Measurements from ENCODE around the gene CNMD. TPM values are rescaled to one million over a fixed set of nuclear protein-coding genes. Genes with fewer than 3 reads are reported as not detected.
A peak's percentile ranks its signal among the peaks of the same experiment; 100 is the strongest.

The CNMD gene
- total RNA-seq, 4 donors from 2014 or later: not detected

DNA sequence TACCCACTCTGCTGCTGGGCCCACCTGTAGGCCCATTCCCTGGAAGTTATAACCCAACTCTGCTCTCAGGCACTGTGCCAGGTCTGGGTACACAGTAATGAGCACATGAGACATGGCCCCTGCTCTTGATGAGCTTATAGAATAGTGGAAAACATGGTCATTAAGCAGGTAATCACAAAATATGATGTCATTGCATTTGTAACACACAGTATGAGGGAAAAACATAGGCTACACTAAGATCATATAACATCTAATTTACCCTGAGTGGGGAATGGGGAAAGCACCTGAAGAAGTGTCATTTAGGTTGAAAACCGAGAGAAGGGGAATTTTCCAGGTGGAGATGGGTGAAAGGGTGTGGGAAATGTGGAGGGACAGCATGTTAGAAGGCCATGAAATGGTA, 3.9 kb upstream of the CNMD start:
- Histone ChIP-seq H3K27me3 (peaks cover 8 to 46% (median 14%) of the 10 kb centered on the region in 4 donors), H3K36me3 (no peaks in the 10 kb centered on the region), H3K4me1 (peaks cover 8 to 13% (median 10%) of the 10 kb centered on the region in 4 donors), H3K4me3 (no peak overlapping the region), H3K27ac (replicated peaks in 1 of 4) (no peak overlapping the region), H3K9me3 (peaks cover 0 to 3% (median 0%) of the 10 kb centered on the region in 4 donors)
- intact Hi-C loops (cut with DNase I): no loop called here
- DNase-seq (ENCODE audit: extremely low spot score): no peak
- WGBS: 79% methylated on average over 1 of the region's 1 CpG
- no peak for TF ChIP-seq POLR2AphosphoS5 (IDR thresholded peaks at IDR 0.05)
- TF ChIP-seq, protein P1, sequence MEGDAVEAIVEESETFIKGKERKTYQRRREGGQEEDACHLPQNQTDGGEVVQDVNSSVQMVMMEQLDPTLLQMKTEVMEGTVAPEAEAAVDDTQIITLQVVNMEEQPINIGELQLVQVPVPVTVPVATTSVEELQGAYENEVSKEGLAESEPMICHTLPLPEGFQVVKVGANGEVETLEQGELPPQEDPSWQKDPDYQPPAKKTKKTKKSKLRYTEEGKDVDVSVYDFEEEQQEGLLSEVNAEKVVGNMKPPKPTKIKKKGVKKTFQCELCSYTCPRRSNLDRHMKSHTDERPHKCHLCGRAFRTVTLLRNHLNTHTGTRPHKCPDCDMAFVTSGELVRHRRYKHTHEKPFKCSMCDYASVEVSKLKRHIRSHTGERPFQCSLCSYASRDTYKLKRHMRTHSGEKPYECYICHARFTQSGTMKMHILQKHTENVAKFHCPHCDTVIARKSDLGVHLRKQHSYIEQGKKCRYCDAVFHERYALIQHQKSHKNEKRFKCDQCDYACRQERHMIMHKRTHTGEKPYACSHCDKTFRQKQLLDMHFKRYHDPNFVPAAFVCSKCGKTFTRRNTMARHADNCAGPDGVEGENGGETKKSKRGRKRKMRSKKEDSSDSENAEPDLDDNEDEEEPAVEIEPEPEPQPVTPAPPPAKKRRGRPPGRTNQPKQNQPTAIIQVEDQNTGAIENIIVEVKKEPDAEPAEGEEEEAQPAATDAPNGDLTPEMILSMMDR (IDR thresholded peaks at IDR 0.05): no peak
- no peak for TF ChIP-seq POLR2A (IDR thresholded peaks at IDR 0.05; ENCODE audit: low read depth)
- no peak for TF ChIP-seq EP300 (IDR thresholded peaks at IDR 0.05)

DNA sequence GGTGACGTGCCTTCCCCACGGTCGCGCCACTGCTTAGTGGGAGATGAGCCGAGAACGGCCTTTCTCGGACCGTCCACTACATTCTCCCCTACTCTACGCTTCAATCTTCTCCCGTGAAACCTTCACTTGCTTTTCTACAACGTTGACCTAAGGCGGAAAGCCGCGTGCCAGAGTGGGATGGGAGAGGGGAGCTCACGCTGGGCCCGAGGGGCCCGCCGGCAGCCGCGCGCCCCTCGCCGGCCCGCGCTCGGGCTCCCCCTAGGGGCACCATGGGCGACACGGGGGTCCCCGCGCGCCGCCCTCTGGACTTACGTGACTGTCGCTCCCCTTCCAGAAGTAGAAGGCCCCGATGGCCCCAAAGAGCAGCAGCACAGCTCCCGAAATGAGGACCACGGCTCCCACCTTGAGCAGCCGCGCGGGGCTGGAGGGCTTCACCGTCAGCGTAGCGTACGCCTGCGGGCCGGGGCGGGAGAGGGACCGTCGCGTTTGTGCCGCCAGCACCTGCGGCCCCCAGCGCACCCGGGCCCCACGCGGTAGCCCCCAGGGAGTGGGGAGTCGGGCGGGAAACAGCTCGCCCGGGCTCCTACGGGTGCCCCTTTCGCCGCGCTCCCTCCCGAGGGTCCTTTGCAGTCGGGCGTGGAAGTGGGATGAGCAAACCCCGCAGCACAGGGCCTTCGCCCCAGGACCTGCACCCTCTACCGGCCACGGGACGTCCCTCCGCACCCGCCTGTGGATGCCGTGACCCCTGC, 727 bp downstream of the CNMD start:
- peaks cover 8 to 15% (median 14%) of the 10 kb centered on the region in 4 donors for H3K4me1 ChIP-seq
- peak overlapping the region; percentile 44 to 55 (median 46) for H3K4me3 ChIP-seq
- peak; percentile 84 for DNase-seq (ENCODE audit: extremely low spot score)
- H3K27me3 ChIP-seq: peaks cover 8 to 68% (median 23%) of the 10 kb centered on the region in 4 donors
- TF ChIP-seq POLR2A (IDR thresholded peaks at IDR 0.05; ENCODE audit: low read depth): no peak
- TF ChIP-seq, protein P1 (IDR thresholded peaks at IDR 0.05): peak in 2 of 3 experiments; percentile 28 to 47
- 9% methylated on average over 32 of the region's 75 CpGs for WGBS
- H3K27ac ChIP-seq (replicated peaks in 1 of 4): no peak overlapping the region
- intact Hi-C loops (cut with DNase I): no loop called here
- H3K36me3 ChIP-seq: no peaks in the 10 kb centered on the region
- peaks cover 0 to 3% (median 0%) of the 10 kb centered on the region in 4 donors for H3K9me3 ChIP-seq

DNA sequence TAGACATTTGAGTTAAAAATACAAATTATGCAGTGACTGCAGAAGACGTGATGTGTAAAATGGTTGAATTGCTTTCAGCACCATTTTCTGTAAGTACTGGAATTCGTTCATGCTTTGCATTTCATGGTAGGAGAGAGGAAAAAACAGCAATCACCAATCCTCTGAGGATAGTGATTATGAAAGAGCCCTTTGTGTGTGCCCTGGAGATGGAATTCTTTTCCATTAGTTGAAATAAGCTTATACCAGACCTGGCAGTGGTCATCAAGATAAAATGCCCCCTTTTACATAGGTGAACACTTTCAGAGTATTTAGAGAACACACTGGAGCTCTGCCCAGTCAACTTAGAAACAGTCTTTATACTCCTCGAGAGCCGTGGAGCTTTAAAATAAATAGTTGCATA, 1.7 kb downstream of the CNMD start:
- 78% methylated on average over 4 of the region's 4 CpGs for WGBS

DNA sequence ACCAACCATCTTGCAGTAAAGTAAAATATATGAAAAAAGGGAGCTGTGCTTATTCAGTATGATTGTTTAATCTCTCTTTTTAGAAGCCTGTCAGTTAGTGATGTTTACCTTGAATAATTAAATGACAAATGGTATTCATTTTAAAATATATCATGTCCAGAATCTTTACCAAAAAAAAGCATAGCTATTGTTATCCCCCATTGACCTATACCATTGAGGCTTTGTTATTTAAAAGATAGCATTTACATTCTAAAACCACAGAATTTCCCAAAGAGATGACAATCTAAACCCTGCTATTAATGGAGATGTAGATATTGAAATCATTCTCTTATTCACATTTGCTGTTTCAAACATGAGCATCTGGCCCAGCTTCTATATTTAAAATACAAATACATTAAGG, 2.2 kb downstream of the CNMD start:
- Histone ChIP-seq H3K4me3 (no peak overlapping the region), H3K4me1 (peaks cover 8 to 15% (median 14%) of the 10 kb centered on the region in 4 donors), H3K9me3 (no peaks in the 10 kb centered on the region), H3K27ac (replicated peaks in 1 of 4) (no peak overlapping the region), H3K27me3 (peaks cover 8 to 55% (median 23%) of the 10 kb centered on the region in 4 donors), H3K36me3 (no peaks in the 10 kb centered on the region)
- intact Hi-C loops (cut with DNase I): no loop called here
- TF ChIP-seq, protein P1 (IDR thresholded peaks at IDR 0.05): no peak
- TF ChIP-seq EP300 (IDR thresholded peaks at IDR 0.05) (no peak), POLR2A (IDR thresholded peaks at IDR 0.05; ENCODE audit: low read depth) (no peak), POLR2AphosphoS5 (IDR thresholded peaks at IDR 0.05) (no peak)
- DNase-seq (ENCODE audit: extremely low spot score): no peak

More for the DNA sequence above, 1.7 kb downstream of the CNMD start:
- DNase-seq (ENCODE audit: extremely low spot score): no peak
- intact Hi-C loops (cut with DNase I): no loop called here
- peaks cover 8 to 15% (median 14%) of the 10 kb centered on the region in 4 donors for H3K4me1 ChIP-seq
- no peak overlapping the region for H3K27ac ChIP-seq (replicated peaks in 1 of 4)
- peaks cover 8 to 59% (median 23%) of the 10 kb centered on the region in 4 donors for H3K27me3 ChIP-seq
- no peaks in the 10 kb centered on the region for H3K9me3 ChIP-seq
- H3K4me3 ChIP-seq: no peak overlapping the region
- H3K36me3 ChIP-seq: no peaks in the 10 kb centered on the region
- TF ChIP-seq, protein P1 (IDR thresholded peaks at IDR 0.05): no peak
- TF ChIP-seq POLR2A (IDR thresholded peaks at IDR 0.05; ENCODE audit: low read depth) (no peak), EP300 (IDR thresholded peaks at IDR 0.05) (no peak), POLR2AphosphoS5 (IDR thresholded peaks at IDR 0.05) (no peak)
